K562 (cell line): Measurements from ENCODE around the gene IL17RC. TPM values are rescaled to one million over a fixed set of nuclear protein-coding genes. Genes with fewer than 3 reads are reported as not detected.

Experiments
- ATAC-seq: fragments of 200-7000 bp; cut with Tn5 transposase; 3 replicates; pipeline ENCODE4 v1.9.1; 2020; ENCODE audit warnings: moderate library complexity
- Bru-seq: library from RNA; stranded (reverse); fragments of 400-500 nt; gene quantifications from one replicate; lab custom pipeline; 2021; lab: Mats Ljungman, UMichigan
- BruChase-seq, 2 experiments: library from RNA; stranded (reverse); fragments of 400-500 nt; gene quantifications; one replicate each; lab custom pipeline; 2021; lab: Mats Ljungman, UMichigan
- BruUV-seq: library from RNA; stranded (reverse); fragments of 400-500 nt; replicated peaks from 2 replicates; lab custom pipeline; 2021; lab: Mats Ljungman, UMichigan
- CTCF ChIA-PET: fragments of 300-600 bp; formaldehyde crosslinking; extraction: SDS; loops from one replicate; lab custom pipeline; 2021; ENCODE audit warnings: low intra/inter-chr PET ratio; lab: Yijun Ruan, JAX
- POLR2A ChIA-PET: fragments of 300-600, 350-650 bp; sonication (Branson Sonifier 250); formaldehyde crosslinking; extraction: SDS; loops from one replicate; lab custom pipeline; 2021; ENCODE audit warnings: antibody characterized with exemption, inconsistent platforms; lab: Yijun Ruan, JAX
- DNase-seq, 4 experiments: peaks; one replicate each; pipeline versions ENCODE4 v3.0.0 to v3.0.0-alpha.2; 2011 to 2018; ENCODE audit warnings: low spot score in 3 of 4, mixed read lengths in 3 of 4; ENCODE audit errors: extremely low read depth in 1 of 4
- FAIRE-seq: peaks from 2 replicates; lab custom pipeline; 2011; peaks lifted over from hg19 to GRCh38; lab: Jason Lieb, UNC
- H2AFZ ChIP-seq: 2 replicates; pipeline ENCODE4 v1.6.0; 2011; ENCODE audit warnings: low read depth, low read length, control low read depth, inconsistent platforms
- H3K27ac ChIP-seq: fragments of 200-600 bp; 3 replicates; pipeline ENCODE4 v1.8.0; 2011; ENCODE audit warnings: low read depth, mild to moderate bottlenecking, control low read depth, inconsistent platforms, low read length, moderate library complexity, mixed read lengths; ENCODE audit errors: extremely low read depth
- H3K27me3 ChIP-seq, 2 experiments: fragments of 300-600 bp in 1 of 2; 2 replicates in 1 of 2; 3 replicates in 1 of 2; pipeline versions ENCODE4 v1.6.0 to v1.8.0; 2011; ENCODE audit warnings: inconsistent platforms in 2 of 2, low read length in 2 of 2, mild to moderate bottlenecking in 1 of 2, mixed read lengths in 1 of 2, moderate library complexity in 1 of 2; ENCODE audit not compliant: control insufficient read depth in 2 of 2, insufficient read depth in 2 of 2
- H3K36me3 ChIP-seq: fragments of 300-600 bp; 3 replicates; pipeline ENCODE4 v1.8.0; 2011; ENCODE audit warnings: mild to moderate bottlenecking, low read length, inconsistent platforms; ENCODE audit not compliant: control insufficient read depth, insufficient read depth
- H3K4me1 ChIP-seq, 2 experiments: fragments of 200-600 bp in 1 of 2; replicated peaks in 1 of 2; 2 replicates in 1 of 2; 3 replicates in 1 of 2; pipeline versions ENCODE4 v1.5.1 to v1.8.0; 2011; ENCODE audit warnings: inconsistent platforms in 2 of 2, low read length in 2 of 2, mild to moderate bottlenecking in 1 of 2, mixed read lengths in 1 of 2, moderate library complexity in 1 of 2; ENCODE audit not compliant: control insufficient read depth in 2 of 2, insufficient read depth in 2 of 2
- H3K4me2 ChIP-seq: 2 replicates; pipeline ENCODE4 v1.6.1; 2011; ENCODE audit warnings: low read length, control low read depth, inconsistent platforms, mixed read lengths; ENCODE audit not compliant: insufficient read depth
- H3K4me3 ChIP-seq: fragments of 200-600 bp; sonication (generic), shearing (Covaris generic); 2 replicates; pipeline ENCODE4 v1.5.1; 2016; ENCODE audit warnings: control low read depth, inconsistent platforms
- H3K79me2 ChIP-seq: fragments of 200-600 bp; 3 replicates; pipeline ENCODE4 v1.8.0; 2011; ENCODE audit warnings: low read length, inconsistent platforms; ENCODE audit not compliant: control insufficient read depth, insufficient read depth
- H3K9ac ChIP-seq, 2 experiments: 2 replicates each; pipeline versions ENCODE4 v1.6.0 to v1.6.1; 2011; ENCODE audit warnings: low read depth in 2 of 2, low read length in 2 of 2, control low read depth in 1 of 2, inconsistent platforms in 1 of 2, mild to moderate bottlenecking in 1 of 2, mixed read lengths in 1 of 2; ENCODE audit not compliant: insufficient read depth in 1 of 2
- H3K9me1 ChIP-seq: one replicate; pipeline ENCODE4 v1.6.0; 2011; ENCODE audit warnings: inconsistent platforms, mild to moderate bottlenecking, low read length, moderate library complexity; ENCODE audit not compliant: control insufficient read depth, insufficient read depth
- H3K9me3 ChIP-seq: replicated peaks from 2 replicates; pipeline ENCODE4 v1.5.1; 2011; ENCODE audit warnings: low read depth, low read length, inconsistent platforms; ENCODE audit not compliant: control insufficient read depth, insufficient read depth
- H4K20me1 ChIP-seq: replicated peaks from 2 replicates; pipeline ENCODE4 v1.6.1; 2011; ENCODE audit warnings: low read length, inconsistent platforms, mixed read lengths; ENCODE audit not compliant: control insufficient read depth, insufficient read depth
- ARHGAP35 ChIP-seq: fragments of 450-650 bp; IDR thresholded peaks from 2 replicates; pipeline ENCODE4 v1.6.1; 2018; ENCODE audit not compliant: partially characterized antibody
- SLC30A9 ChIP-seq: fragments of 250-450 bp; sonication (Bioruptor Pico); IDR thresholded peaks from 2 replicates; pipeline ENCODE4 v1.8.0; 2022; ENCODE audit warnings: mild to moderate bottlenecking, moderate library complexity
- ZNF830 ChIP-seq: fragments of 250-450 bp; sonication (Bioruptor Pico); IDR thresholded peaks from 2 replicates; pipeline ENCODE4 v1.5.0; 2021; ENCODE audit warnings: mild to moderate bottlenecking
- ZSCAN32 ChIP-seq: fragments of 450-650 bp; formaldehyde crosslinking; IDR thresholded peaks from 2 replicates; pipeline ENCODE4 v1.4.0; 2020; ENCODE audit warnings: mild to moderate bottlenecking, moderate library complexity
- WGBS: fragments of 100-300 bp; shearing (Covaris generic); methylation state at CpG from one replicate; pipeline ENCODE4 v1.1.6; 2016; ENCODE audit warnings: low coverage, mixed read lengths; ENCODE audit not compliant: insufficient coverage; ENCODE audit errors: missing lambda C conversion rate; 5-methylcytosine and 5-hydroxymethylcytosine counted together
- in situ Hi-C: fragments of 300-500 bp; cut with MboI; formaldehyde crosslinking; loops from 4 replicates; pipeline ENCODE4 v1.15.0; 2018; ENCODE audit warnings: inconsistent platforms, mixed read lengths
- intact Hi-C: fragments of 100-400 bp; cut with micrococcal nuclease; formaldehyde crosslinking; loops from 2 replicates; pipeline ENCODE4 v1.14.2; 2022
- long read RNA-seq, 3 experiments: library from polyadenylated mRNA in 2 of 3; library from RNA in 1 of 3; unstranded in 2 of 3; stranded (forward) in 1 of 3; transcript quantifications; one replicate each; pipeline ENCODE4 v2.0.0, GENCODE V29; 2019 to 2022
- polyA minus RNA-seq, 3 experiments: library from RNA; depleted of rRNA, polyadenylated mRNA; stranded (reverse); fragments of >200 nt; gene quantifications; 2 replicates each; pipeline ENCODE4 v1.2.3, GENCODE V29; 2011
- polyA plus RNA-seq, 8 experiments: library from polyadenylated mRNA; depleted of rRNA in 4 of 8; stranded (reverse) in 5 of 8; unstranded in 3 of 8; fragments of >200 nt; fragmentation: Nextera tagmentation in 2 of 8; fragmentation: Illumina TruSeq in 1 of 8; extraction: Ambion mirVana in 2 of 8; extraction: Trizol in 1 of 8; gene quantifications; 2 replicates each; pipeline versions ENCODE4 v1.2.1 to v1.2.3, GENCODE V29; 2011 to 2014; ENCODE audit warnings: inconsistent platforms in 1 of 8, missing spikeins in 1 of 8
- total RNA-seq, 7 experiments: library from RNA; depleted of rRNA in 6 of 7; stranded (reverse); fragments of >200 nt in 6 of 7; fragmentation: Illumina TruSeq in 2 of 7; extraction: Trizol in 2 of 7; gene quantifications; 2 replicates each; pipeline versions ENCODE4 v1.2.1 to v1.2.3, GENCODE V29; 2011 to 2021; ENCODE audit warnings: low replicate concordance in 1 of 7
- TF ChIP-seq, protein P1 (sequence below): sonication (generic); formaldehyde crosslinking; IDR thresholded peaks from 2 replicates; pipeline ENCODE4 v1.8.1; 2022; ENCODE audit warnings: missing genetic modification reagents

IL17RC gene, protein sequence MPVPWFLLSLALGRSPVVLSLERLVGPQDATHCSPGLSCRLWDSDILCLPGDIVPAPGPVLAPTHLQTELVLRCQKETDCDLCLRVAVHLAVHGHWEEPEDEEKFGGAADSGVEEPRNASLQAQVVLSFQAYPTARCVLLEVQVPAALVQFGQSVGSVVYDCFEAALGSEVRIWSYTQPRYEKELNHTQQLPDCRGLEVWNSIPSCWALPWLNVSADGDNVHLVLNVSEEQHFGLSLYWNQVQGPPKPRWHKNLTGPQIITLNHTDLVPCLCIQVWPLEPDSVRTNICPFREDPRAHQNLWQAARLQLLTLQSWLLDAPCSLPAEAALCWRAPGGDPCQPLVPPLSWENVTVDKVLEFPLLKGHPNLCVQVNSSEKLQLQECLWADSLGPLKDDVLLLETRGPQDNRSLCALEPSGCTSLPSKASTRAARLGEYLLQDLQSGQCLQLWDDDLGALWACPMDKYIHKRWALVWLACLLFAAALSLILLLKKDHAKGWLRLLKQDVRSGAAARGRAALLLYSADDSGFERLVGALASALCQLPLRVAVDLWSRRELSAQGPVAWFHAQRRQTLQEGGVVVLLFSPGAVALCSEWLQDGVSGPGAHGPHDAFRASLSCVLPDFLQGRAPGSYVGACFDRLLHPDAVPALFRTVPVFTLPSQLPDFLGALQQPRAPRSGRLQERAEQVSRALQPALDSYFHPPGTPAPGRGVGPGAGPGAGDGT
- 37.1 and 87.7 TPM in 2 replicates for total RNA-seq (2011; cell fraction: chromatin; rRNA removed; ENCODE audit: low replicate concordance)
- total RNA-seq (2011; cell fraction: nucleolus; rRNA removed), result 57.7 and 63.0 TPM in 2 replicates
- total RNA-seq (2011; cell fraction: nucleoplasm; rRNA removed), result 31.0 and 37.3 TPM in 2 replicates
- 11.4 and 14.0 TPM in 2 replicates for total RNA-seq (2014; rRNA removed)
- total RNA-seq (2014; rRNA removed; fragmentation: Illumina TruSeq; extraction: Trizol), result 2.8 and 3.5 TPM in 2 replicates
- total RNA-seq (2015; rRNA removed; fragmentation: Illumina TruSeq; extraction: Trizol), result 5.4 and 6.9 TPM in 2 replicates
- 11.4 and 12.3 TPM in 2 replicates for total RNA-seq (2021)
- 7.3 and 12.5 TPM in 2 replicates for polyA plus RNA-seq (2011; rRNA removed)
- 9.8 and 14.3 TPM in 2 replicates for polyA plus RNA-seq (2011; cell fraction: cytosol; rRNA removed)
- 49.8 and 57.1 TPM in 2 replicates for polyA plus RNA-seq (2011; cell fraction: nucleus; rRNA removed)
- polyA plus RNA-seq (2012), result 7.2 and 18.0 TPM in 2 replicates
- polyA plus RNA-seq (2014; fragmentation: Illumina TruSeq; extraction: Trizol), result 6.3 and 11.5 TPM in 2 replicates
- under 1 TPM in 1 of 2 experiments, not detected in 1; 0.15 TPM for polyA plus RNA-seq (2014; fragmentation: Nextera tagmentation; extraction: Ambion mirVana)
- 7.5 and 7.7 TPM in 2 replicates for polyA plus RNA-seq (2014; rRNA removed)
- 5.9 and 7.6 TPM in 2 replicates for polyA minus RNA-seq (2011; rRNA and poly(A)+ RNA removed)
- 9.4 and 11.3 TPM in 2 replicates for polyA minus RNA-seq (2011; cell fraction: cytosol; rRNA and poly(A)+ RNA removed)
- 16.4 and 29.1 TPM in 2 replicates for polyA minus RNA-seq (2011; cell fraction: nucleus; rRNA and poly(A)+ RNA removed)
- percentile 53 among the genes with signal in this experiment for Bru-seq, nascent RNA
- percentile 50 among the genes with signal in this experiment for BruChase-seq, experiment 1, labeled RNA remaining after a 2-hour chase
- BruChase-seq, experiment 2, labeled RNA remaining after a 6-hour chase, result percentile 51 among the genes with signal in this experiment
- long read RNA-seq, experiment 1, partial matches to known transcripts, result 6 of 17 reads
- long read RNA-seq, experiment 1, other reads (novel, unspliced or antisense), result 7 of 17 reads
- long read RNA-seq, experiment 2, partial matches to known transcripts, result 3 of 14 reads
- long read RNA-seq, experiment 2, other reads (novel, unspliced or antisense), result 10 of 14 reads
- long read RNA-seq, experiment 3, partial matches to known transcripts, result 2 of 8 reads
- long read RNA-seq, experiment 3, other reads (novel, unspliced or antisense), result 4 of 8 reads

DNA sequence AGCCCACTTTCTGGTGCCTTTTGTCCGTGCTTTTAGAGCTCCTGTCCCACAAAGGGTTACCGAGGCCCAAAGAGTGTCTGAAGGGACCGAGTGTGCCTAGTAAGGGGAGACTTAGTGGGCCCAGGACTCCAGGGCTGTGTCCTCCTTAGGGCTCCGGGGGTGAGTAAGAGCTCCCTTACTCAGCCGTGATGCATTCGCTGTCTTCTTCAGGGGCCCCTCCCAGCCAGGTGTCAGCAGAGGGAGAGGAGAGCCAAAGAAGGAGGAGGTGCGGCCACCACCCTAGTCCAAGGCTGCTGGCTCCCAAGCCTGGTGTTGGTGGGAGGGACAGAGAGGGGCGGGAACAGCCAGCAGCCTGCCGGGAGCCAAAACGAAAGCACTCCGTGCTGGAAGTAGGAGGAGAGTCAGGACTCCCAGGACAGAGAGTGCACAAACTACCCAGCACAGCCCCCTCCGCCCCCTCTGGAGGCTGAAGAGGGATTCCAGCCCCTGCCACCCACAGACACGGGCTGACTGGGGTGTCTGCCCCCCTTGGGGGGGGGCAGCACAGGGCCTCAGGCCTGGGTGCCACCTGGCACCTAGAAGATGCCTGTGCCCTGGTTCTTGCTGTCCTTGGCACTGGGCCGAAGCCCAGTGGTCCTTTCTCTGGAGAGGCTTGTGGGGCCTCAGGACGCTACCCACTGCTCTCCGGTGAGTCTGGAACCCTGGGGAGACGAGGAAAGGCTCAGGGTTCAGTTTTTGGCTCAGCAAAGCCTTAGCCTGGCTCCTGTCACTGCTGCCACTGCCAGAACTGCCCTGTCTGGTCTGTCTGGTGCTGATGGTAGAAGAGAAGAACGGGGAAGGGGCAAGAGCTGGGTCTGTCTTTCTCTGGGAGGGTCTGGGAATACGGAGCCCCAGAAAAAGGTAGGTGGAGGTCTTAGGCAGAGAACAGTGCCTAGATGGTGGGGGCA lies at the start of gene IL17RC:
Gene IL17RC, plus strand, starts transcription at position 365 of the 947 bp plus-strand sequence. Its CDS starts 218 bp downstream, at position 583.
- BruUV-seq, result TSS peak; percentile 74
- 20% methylated on average over 19 of the region's 19 CpGs for WGBS
- ATAC-seq (peak; percentile 95), FAIRE-seq (peak; percentile 98), DNase-seq (peak; percentile 87 to 94 (median 92))
- intact Hi-C loops (loop anchor here (5.0 kb wide), 1 partner anchor 55 kb away; no protein-coding TSS in a partner anchor), in situ Hi-C loops (no loop called here)
- Histone ChIP-seq H3K4me3 (peak within 1 kb of the TSS; percentile 39), H2AFZ (peak within 1 kb of the TSS; percentile 94), H3K4me1 (peaks cover 22 to 41% of the 10 kb centered on the region in 2 experiments), H3K9me1 (peaks cover 3% of the 10 kb centered on the region), H3K9me3 (no peaks in the 10 kb centered on the region), H3K36me3 (no peaks in the 10 kb centered on the region), H3K79me2 (no peaks in the 10 kb centered on the region), H3K9ac (peak within 1 kb of the TSS; percentile 73 to 91), H4K20me1 (no peaks in the 10 kb centered on the region), H3K27ac (peak within 1 kb of the TSS; percentile 62; the same call in 2 of the 3 replicates), H3K27me3 (no peaks in the 10 kb centered on the region), H3K4me2 (peak within 1 kb of the TSS; percentile 87)
- POLR2A ChIA-PET, result interaction anchor here (0.7 to 1.9 kb wide), 12 partner anchors 8 to 140 kb away, joined by 3 to 8 read pairs (median 3); partner anchors contain the start of gene CRELD1
- CTCF ChIA-PET, result no interaction called here
- TF ChIP-seq ARHGAP35, result no peak
- TF ChIP-seq, protein P1, sequence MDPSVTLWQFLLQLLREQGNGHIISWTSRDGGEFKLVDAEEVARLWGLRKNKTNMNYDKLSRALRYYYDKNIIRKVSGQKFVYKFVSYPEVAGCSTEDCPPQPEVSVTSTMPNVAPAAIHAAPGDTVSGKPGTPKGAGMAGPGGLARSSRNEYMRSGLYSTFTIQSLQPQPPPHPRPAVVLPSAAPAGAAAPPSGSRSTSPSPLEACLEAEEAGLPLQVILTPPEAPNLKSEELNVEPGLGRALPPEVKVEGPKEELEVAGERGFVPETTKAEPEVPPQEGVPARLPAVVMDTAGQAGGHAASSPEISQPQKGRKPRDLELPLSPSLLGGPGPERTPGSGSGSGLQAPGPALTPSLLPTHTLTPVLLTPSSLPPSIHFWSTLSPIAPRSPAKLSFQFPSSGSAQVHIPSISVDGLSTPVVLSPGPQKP (CRISPR knock-in tag), result no peak
- no peak for TF ChIP-seq ZSCAN32 (CRISPR knock-in tag)
- TF ChIP-seq ZNF830, result no peak
- TF ChIP-seq SLC30A9 (CRISPR knock-in tag), result no peak
